ENCODE data around the gene TEX51.

Gene TEX51

GRCh38 chr2:126893606-126894005, 5.1 kb upstream of the TEX51 start:
- DNase-seq = no peak

- no peak for DNase-seq
These were observed 4.6 kb upstream of the TEX51 start for GRCh38 chr2:126894082-126894481.

- DNase-seq = no peak
These were observed 4.0 kb upstream of the TEX51 start for GRCh38 chr2:126894585-126895182.

GRCh38 chr2:126895336-126895735, 3.4 kb upstream of the TEX51 start:
- no peak for DNase-seq

GRCh38 chr2:126896471-126896870, 2.2 kb upstream of the TEX51 start:
- DNase-seq = no peak

- DNase-seq = no peak
These were observed 1.0 kb downstream of the TEX51 start for GRCh38 chr2:126899616-126900185.

- DNase-seq = no peak
These were observed 2.1 kb downstream of the TEX51 start for GRCh38 chr2:126900646-126901319.

GRCh38 chr2:126901459-126901858, 2.8 kb downstream of the TEX51 start:
- no peak for DNase-seq

- no peak for DNase-seq
These were observed 3.6 kb downstream of the TEX51 start for GRCh38 chr2:126902152-126902835.

- DNase-seq = no peak
These were observed 4.2 kb downstream of the TEX51 start for GRCh38 chr2:126902859-126903258.

- no peak for DNase-seq
These were observed 7.3 kb downstream of the TEX51 start for GRCh38 chr2:126905991-126906390.

GRCh38 chr2:126906781-126907180, 8.1 kb downstream of the TEX51 start:
- DNase-seq = no peak

GRCh38 chr2:126907671-126908070, 9.0 kb downstream of the TEX51 start:
- DNase-seq = no peak

- DNase-seq = no peak
These were observed 10.1 kb downstream of the TEX51 start for GRCh38 chr2:126908721-126909177.

- DNase-seq = no peak
These were observed 10.7 kb downstream of the TEX51 start for GRCh38 chr2:126909366-126909765.

- DNase-seq = no peak
These were observed 11.1 kb downstream of the TEX51 start for GRCh38 chr2:126909781-126910180.

- no peak for DNase-seq
These were observed 11.9 kb downstream of the TEX51 start for GRCh38 chr2:126910637-126911036.

- no peak for DNase-seq
These were observed 12.6 kb downstream of the TEX51 start for GRCh38 chr2:126911111-126911796.

GRCh38 chr2:126912201-126912600, 13.5 kb downstream of the TEX51 start:
- no peak for DNase-seq

GRCh38 chr2:126913329-126913728, 14.6 kb downstream of the TEX51 start:
- DNase-seq = no peak

GRCh38 chr2:126913881-126914615, 15.4 kb downstream of the TEX51 start:
- no peak for DNase-seq

GRCh38 chr2:126914811-126915500, 16.3 kb downstream of the TEX51 start:
- DNase-seq = no peak

All from COR-L47 (cell line).